GM23338 (cell line): ENCODE data around the gene PDK4. TPM values are rescaled to one million over a fixed set of nuclear protein-coding genes. Genes with fewer than 3 reads are reported as not detected.

Source experiments
- ATAC-seq: fragments of 200-7000 bp; cut with Tn5 transposase; 3 replicates; pipeline ENCODE4 v1.9.1; 2020
- DNase-seq: peaks from one replicate; pipeline ENCODE4 v3.0.0-alpha.2; 2015; ENCODE audit warnings: low spot score
- H2AFZ ChIP-seq: fragments of 200-600 bp; sonication (generic); 2 replicates; pipeline ENCODE4 v1.8.0; 2016; ENCODE audit warnings: antibody characterized with exemption, mild to moderate bottlenecking, moderate library complexity
- H3F3A ChIP-seq: fragments of 200-600 bp; sonication (generic); replicated peaks from 2 replicates; pipeline ENCODE4 v1.8.0; 2017; ENCODE audit warnings: antibody characterized with exemption, mixed run types, low read depth
- H3K27ac ChIP-seq: fragments of 200-600 bp; sonication (generic); 2 replicates; pipeline ENCODE4 v1.6.1; 2016; ENCODE audit warnings: low read depth
- H3K27me3 ChIP-seq: fragments of 200-600 bp; sonication (generic); 2 replicates; pipeline ENCODE4 v1.8.0; 2016; ENCODE audit warnings: mild to moderate bottlenecking, mixed run types, moderate library complexity; ENCODE audit not compliant: insufficient read depth
- H3K36me3 ChIP-seq: fragments of 200-600 bp; sonication (generic); 2 replicates; pipeline ENCODE4 v1.8.0; 2016; ENCODE audit warnings: mild to moderate bottlenecking; ENCODE audit not compliant: insufficient read depth
- H3K4me1 ChIP-seq: fragments of 200-600 bp; sonication (generic); 2 replicates; pipeline ENCODE4 v1.8.0; 2016; ENCODE audit warnings: mild to moderate bottlenecking, moderate library complexity; ENCODE audit not compliant: insufficient read depth
- H3K4me2 ChIP-seq: fragments of 200-600 bp; sonication (generic); 2 replicates; pipeline ENCODE4 v1.7.1; 2017; ENCODE audit warnings: mixed run types
- H3K4me3 ChIP-seq: fragments of 200-600 bp; sonication (generic); 2 replicates; pipeline ENCODE4 v1.6.1; 2016; ENCODE audit warnings: mixed run types
- H3K79me2 ChIP-seq: fragments of 200-600 bp; sonication (generic); replicated peaks from 2 replicates; pipeline ENCODE4 v1.8.0; 2017; ENCODE audit warnings: mild to moderate bottlenecking; ENCODE audit not compliant: insufficient read depth
- H3K9me2 ChIP-seq: fragments of 200-600 bp; sonication (generic); 2 replicates; pipeline ENCODE4 v1.8.0; 2017; ENCODE audit not compliant: insufficient read depth
- H4K20me1 ChIP-seq: fragments of 200-600 bp; sonication (generic); replicated peaks from 2 replicates; pipeline ENCODE4 v1.8.0; 2017; ENCODE audit warnings: mild to moderate bottlenecking; ENCODE audit not compliant: insufficient read depth
- H3K27ac Mint-ChIP-seq: 2 replicates; pipeline ENCODE4 v1.8.0; 2020; ENCODE audit warnings: inconsistent platforms, mild to moderate bottlenecking, moderate library complexity, mixed read lengths
- H3K27me3 Mint-ChIP-seq: 3 replicates; pipeline ENCODE4 v1.8.0; 2022; ENCODE audit warnings: low read depth, mild to moderate bottlenecking, moderate library complexity, mixed read lengths, inconsistent platforms; ENCODE audit not compliant: insufficient read depth, poor library complexity
- H3K36me3 Mint-ChIP-seq: 3 replicates; pipeline ENCODE4 v1.8.0; 2021; ENCODE audit warnings: low read depth, mild to moderate bottlenecking, inconsistent platforms, moderate library complexity, mixed read lengths
- H3K4me1 Mint-ChIP-seq: 3 replicates; pipeline ENCODE4 v1.8.0; 2020; ENCODE audit warnings: mild to moderate bottlenecking, inconsistent platforms, mixed read lengths
- H3K4me3 Mint-ChIP-seq: 3 replicates; pipeline ENCODE4 v1.8.0; 2021; ENCODE audit warnings: moderate library complexity, mild to moderate bottlenecking, inconsistent platforms, mixed read lengths
- H3K9me3 Mint-ChIP-seq: 3 replicates; pipeline ENCODE4 v1.8.0; 2020; ENCODE audit warnings: moderate library complexity, mild to moderate bottlenecking, inconsistent platforms, mixed read lengths
- CREB1 ChIP-seq: fragments of 250-450 bp; sonication (Bioruptor Pico); IDR thresholded peaks from 2 replicates; pipeline ENCODE4 v1.5.0; 2020; ENCODE audit warnings: low read depth, mild to moderate bottlenecking, moderate library complexity
- ETS1 ChIP-seq: IDR thresholded peaks from 2 replicates; pipeline ENCODE4 v1.6.1; 2016; ENCODE audit warnings: antibody characterized with exemption
- EZH2 ChIP-seq: fragments of 200-600 bp; sonication (generic); IDR thresholded peaks from one replicate; pipeline ENCODE4 v1.8.0; 2017; ENCODE audit warnings: antibody characterized with exemption, mild to moderate bottlenecking, low read depth; ENCODE audit not compliant: unreplicated experiment
- EZH2phosphoT487 ChIP-seq: fragments of 200-600 bp; sonication (generic); IDR thresholded peaks from one replicate; pipeline ENCODE4 v1.8.1; 2018; ENCODE audit warnings: antibody characterized with exemption; ENCODE audit not compliant: unreplicated experiment
- JUNB ChIP-seq: IDR thresholded peaks from one replicate; pipeline ENCODE4 v1.6.1; 2016; ENCODE audit warnings: antibody characterized with exemption; ENCODE audit not compliant: unreplicated experiment
- NANOG ChIP-seq: IDR thresholded peaks from 2 replicates; pipeline ENCODE4 v1.6.1; 2016; ENCODE audit warnings: antibody characterized with exemption, borderline replicate concordance
- POLR2AphosphoS5 ChIP-seq: IDR thresholded peaks from 2 replicates; pipeline ENCODE4 v1.6.1; 2016; ENCODE audit warnings: antibody characterized with exemption, low read depth
- REST ChIP-seq: IDR thresholded peaks from one replicate; pipeline ENCODE4 v1.6.1; 2018; ENCODE audit warnings: antibody characterized with exemption; ENCODE audit not compliant: unreplicated experiment
- STAT1 ChIP-seq: IDR thresholded peaks from one replicate; pipeline ENCODE4 v1.6.1; 2016; ENCODE audit warnings: antibody characterized with exemption; ENCODE audit not compliant: unreplicated experiment
- ZNF114 ChIP-seq: fragments of 250-450 bp; sonication (Bioruptor Pico); IDR thresholded peaks from 2 replicates; pipeline ENCODE4 v1.5.0; 2020; ENCODE audit warnings: mild to moderate bottlenecking, moderate library complexity
- ZNF331 ChIP-seq: fragments of 250-450 bp; sonication (Bioruptor Pico); IDR thresholded peaks from 2 replicates; pipeline ENCODE4 v1.5.0; 2020; ENCODE audit warnings: low read depth, mild to moderate bottlenecking, moderate library complexity
- ZNF462 ChIP-seq: fragments of 250-450 bp; sonication (Bioruptor Pico); IDR thresholded peaks from 2 replicates; pipeline ENCODE4 v1.5.0; 2020; ENCODE audit warnings: mild to moderate bottlenecking, moderate library complexity
- polyA plus RNA-seq: library from polyadenylated mRNA; unstranded; fragments of >200 nt; fragmentation: Nextera tagmentation; extraction: Ambion mirVana; gene quantifications from 2 replicates; pipeline ENCODE4 v1.2.1, GENCODE V29; 2016
- total RNA-seq: library from RNA; depleted of rRNA; stranded (reverse); fragments of >200 nt; shearing (Covaris generic); gene quantifications from 2 replicates; pipeline ENCODE4 v1.2.3, GENCODE V29; 2014
- TF ChIP-seq, protein P1 (sequence below), 2 experiments: fragments of 200-600 bp in 1 of 2; sonication (generic) in 1 of 2; conservative IDR thresholded peaks; 2 replicates each; pipeline versions ENCODE4 v1.5.1 to v1.6.1; 2016 to 2017; ENCODE audit warnings: antibody characterized with exemption in 2 of 2, low read depth in 2 of 2, mild to moderate bottlenecking in 2 of 2, moderate library complexity in 1 of 2

Gene PDK4
- total and polyA plus RNA-seq, 2 experiments from 2014 or later = 0.32 TPM; not detected in 1

- Histone ChIP-seq H3F3A (no peaks in the 10 kb centered on the region), H3K4me1 (no peaks in the 10 kb centered on the region), H3K27ac (no peak overlapping the region), H2AFZ (no peak overlapping the region), H3K9me2 (no peaks in the 10 kb centered on the region; the same call in 1 of the 2 replicates), H4K20me1 (no peaks in the 10 kb centered on the region), H3K79me2 (no peaks in the 10 kb centered on the region), H3K4me2 (no peak overlapping the region), H3K4me3 (no peak overlapping the region), H3K36me3 (no peaks in the 10 kb centered on the region), H3K27me3 (no peaks in the 10 kb centered on the region)
- no peak overlapping the region for H3K4me3 Mint-ChIP-seq
- no peak for DNase-seq
- TF ChIP-seq CREB1 (CRISPR knock-in tag) = no peak
- TF ChIP-seq ZNF114 = no peak
- no peak for TF ChIP-seq ZNF462 (CRISPR knock-in tag)
- TF ChIP-seq ZNF331 (CRISPR knock-in tag) = no peak
- no peak for TF ChIP-seq JUNB
- no peak for TF ChIP-seq NANOG
- TF ChIP-seq POLR2AphosphoS5 = no peak
- no peak for TF ChIP-seq REST
- no peak for TF ChIP-seq EZH2
- TF ChIP-seq STAT1 = no peak
- TF ChIP-seq EZH2phosphoT487 = no peak
- no peak for TF ChIP-seq ETS1
- TF ChIP-seq, protein P1, sequence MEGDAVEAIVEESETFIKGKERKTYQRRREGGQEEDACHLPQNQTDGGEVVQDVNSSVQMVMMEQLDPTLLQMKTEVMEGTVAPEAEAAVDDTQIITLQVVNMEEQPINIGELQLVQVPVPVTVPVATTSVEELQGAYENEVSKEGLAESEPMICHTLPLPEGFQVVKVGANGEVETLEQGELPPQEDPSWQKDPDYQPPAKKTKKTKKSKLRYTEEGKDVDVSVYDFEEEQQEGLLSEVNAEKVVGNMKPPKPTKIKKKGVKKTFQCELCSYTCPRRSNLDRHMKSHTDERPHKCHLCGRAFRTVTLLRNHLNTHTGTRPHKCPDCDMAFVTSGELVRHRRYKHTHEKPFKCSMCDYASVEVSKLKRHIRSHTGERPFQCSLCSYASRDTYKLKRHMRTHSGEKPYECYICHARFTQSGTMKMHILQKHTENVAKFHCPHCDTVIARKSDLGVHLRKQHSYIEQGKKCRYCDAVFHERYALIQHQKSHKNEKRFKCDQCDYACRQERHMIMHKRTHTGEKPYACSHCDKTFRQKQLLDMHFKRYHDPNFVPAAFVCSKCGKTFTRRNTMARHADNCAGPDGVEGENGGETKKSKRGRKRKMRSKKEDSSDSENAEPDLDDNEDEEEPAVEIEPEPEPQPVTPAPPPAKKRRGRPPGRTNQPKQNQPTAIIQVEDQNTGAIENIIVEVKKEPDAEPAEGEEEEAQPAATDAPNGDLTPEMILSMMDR (conservative IDR thresholded peaks at IDR 0.05; ENCODE audit: low read depth in 2 of 2) = no peak
- no peaks in the 10 kb centered on the region for H3K4me1 Mint-ChIP-seq
- no peak for ATAC-seq
- H3K27me3 Mint-ChIP-seq = peaks cover 1% of the 10 kb centered on the region
- no peak overlapping the region for H3K27ac Mint-ChIP-seq
- H3K36me3 Mint-ChIP-seq = no peaks in the 10 kb centered on the region
- H3K9me3 Mint-ChIP-seq = no peaks in the 10 kb centered on the region; the same call in 2 of the 3 replicates
Measured at GRCh38 chr7:95619517-95619916, 23.2 kb upstream of the PDK4 start.
